K562 treated with DMSO at 1 percent for 24 hours (cell line): ENCODE results near the gene MYEOV. TPM values are rescaled to one million over a fixed set of nuclear protein-coding genes. Genes with fewer than 3 reads are reported as not detected.

Experiments used
- total RNA-seq: library from RNA; unstranded; fragments of 300-600 nt; gene quantifications from 2 replicates; pipeline ENCODE4 v1.2.3, GENCODE V29; 2022; ENCODE audit warnings: low read depth; ENCODE audit not compliant: insufficient read depth

The MYEOV gene
- 29.9 and 34.5 TPM in 2 replicates for total RNA-seq

DNA sequence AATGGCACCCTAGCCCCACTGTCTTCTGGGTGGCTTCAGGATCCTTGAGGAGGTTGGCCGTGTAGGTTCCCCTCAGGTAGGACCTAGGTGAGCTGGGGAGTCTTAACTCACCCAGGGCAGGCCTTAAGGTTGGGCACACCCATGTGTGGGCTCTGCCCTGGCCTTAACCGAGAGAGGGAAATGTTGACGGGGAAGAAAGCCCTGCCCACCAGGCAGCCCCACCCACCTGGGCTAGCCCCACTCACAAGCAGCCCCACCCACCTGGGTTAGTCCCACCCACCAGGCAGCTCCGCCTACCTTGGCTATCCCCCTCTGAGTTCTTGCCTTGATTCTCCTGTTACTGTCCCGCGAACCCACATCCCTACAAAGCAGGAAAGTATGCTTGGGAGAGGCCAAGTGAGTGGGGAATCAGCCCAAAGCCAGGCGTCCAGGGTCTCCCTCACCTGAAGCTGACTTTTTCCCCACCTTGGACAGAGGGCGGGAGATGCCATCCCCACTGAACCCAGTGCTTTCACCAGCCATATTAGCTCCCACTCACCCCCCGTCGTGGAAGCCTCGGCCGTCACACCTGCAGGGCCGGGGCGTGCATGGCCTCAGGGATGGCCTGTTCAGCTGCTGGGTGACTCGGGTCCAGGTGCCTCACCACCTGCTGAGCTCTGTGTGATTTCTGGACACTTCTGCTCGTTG, at the start of gene MYEOV:
Gene MYEOV, plus strand, starts transcription at position 337 of the 687 bp plus-strand sequence. CDS start 1,200 bp downstream, outside the sequence.

Other genes with a start within 250 kb of the MYEOV start
- gene TPCN2, start 245.2 kb upstream of the MYEOV start, total RNA-seq = 7.7 and 8.6 TPM in 2 replicates
- gene SMIM38, start 138.2 kb upstream of the MYEOV start, total RNA-seq = 0.22 and 0.28 TPM in 2 replicates
- not detected in 2 replicates for gene LINC01488, start 187.5 kb downstream of the MYEOV start, total RNA-seq